ENCODE data around the gene CHTOP.
A peak's percentile ranks its signal among the peaks of the same experiment; 100 is the strongest.

Gene CHTOP

DNA sequence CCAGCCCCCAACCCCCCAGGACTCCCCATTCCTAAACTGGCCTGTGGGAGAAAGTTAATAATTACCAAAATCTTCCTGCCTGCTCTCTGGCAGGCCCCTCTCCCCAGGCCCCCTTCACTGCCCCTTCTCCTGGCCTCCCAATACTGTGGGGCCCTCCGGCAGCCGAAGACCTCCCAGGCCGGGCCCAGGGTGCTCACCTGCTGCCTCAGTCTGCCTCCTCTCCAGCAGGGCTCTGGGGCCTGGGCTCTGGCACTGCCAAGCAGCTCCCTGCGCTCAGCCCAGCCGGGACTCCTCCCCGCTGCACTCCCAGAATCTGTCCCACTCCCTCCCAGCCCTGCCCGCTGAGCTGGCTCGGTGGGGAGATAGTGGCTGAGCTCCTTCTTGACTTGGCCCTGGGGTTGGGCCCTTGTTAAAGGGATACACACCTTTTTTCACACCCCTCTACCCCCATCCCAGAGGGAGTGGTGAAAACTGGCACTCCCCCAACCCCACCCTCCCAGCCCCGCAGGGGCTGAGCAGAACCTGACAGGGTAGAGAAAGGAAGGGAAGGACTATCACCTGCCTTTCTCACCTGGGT, 21.0 kb upstream of the CHTOP start, which contains the start of gene S100A16:
TSS of gene S100A16 (minus strand) at position 383 of the 577 bp plus-strand sequence. CDS start 4,986 bp downstream, outside the sequence.
- no peak within 1 kb of the TSS for H4K8ac ChIP-seq (ENCODE audit: low read depth, low read length)
- peak within 1 kb of the TSS; percentile 62 for H2BK120ac ChIP-seq (ENCODE audit: insufficient read depth, low read length, poor library complexity)
- peaks cover 38% of the 10 kb centered on the region for H3K79me1 ChIP-seq (ENCODE audit: low read length)
- H3K4me3 ChIP-seq (ENCODE audit: low read depth, low read length), result no peak within 1 kb of the TSS
- no peaks in the 10 kb centered on the region for H3K9me3 ChIP-seq (ENCODE audit: insufficient read depth, low read depth, low read length)
- peak within 1 kb of the TSS; percentile 67 for H4K91ac ChIP-seq (ENCODE audit: low read depth, low read length)
- no peaks in the 10 kb centered on the region for H3K36me3 ChIP-seq (ENCODE audit: control insufficient read depth in 1 of 2, insufficient read depth in 2 of 2, low read length in 2 of 2)
- H3K27me3 ChIP-seq (ENCODE audit: insufficient read depth, low read length), result no peaks in the 10 kb centered on the region
- H3K14ac ChIP-seq (ENCODE audit: low read length), result peak within 1 kb of the TSS; percentile 53
- H3K4me2 ChIP-seq (ENCODE audit: low read length), result no peak within 1 kb of the TSS
- H3K4me1 ChIP-seq (ENCODE audit: control insufficient read depth in 1 of 2, insufficient read depth in 2 of 2, low read length in 2 of 2), result peaks cover 51 to 59% of the 10 kb centered on the region in 2 experiments
- no peak within 1 kb of the TSS for H3K27ac ChIP-seq (ENCODE audit: low read depth, low read length)
- H2BK5ac ChIP-seq (ENCODE audit: low read depth, low read length, poor library complexity), result no peak within 1 kb of the TSS
- WGBS (ENCODE audit: extremely low coverage, insufficient coverage, insufficient read length), result no CpG with 5 or more reads among the region's 9 CpGs
- no peak within 1 kb of the TSS for H3K9ac ChIP-seq (ENCODE audit: low read length)
- peak within 1 kb of the TSS; percentile 72 for H2BK12ac ChIP-seq (ENCODE audit: low read length)
- DNase-seq, result no peak
- H3K79me2 ChIP-seq (ENCODE audit: control insufficient read depth, insufficient read depth, low read length, poor library complexity), result peaks cover 3% of the 10 kb centered on the region
- H4K12ac ChIP-seq (ENCODE audit: low read depth, low read length), result no peak within 1 kb of the TSS
- no peak within 1 kb of the TSS for H3K23ac ChIP-seq (ENCODE audit: low read length)
- H2AFZ ChIP-seq (ENCODE audit: insufficient read depth, low read length, poor library complexity), result no peak within 1 kb of the TSS
- H2AK5ac ChIP-seq (ENCODE audit: low read length), result peak within 1 kb of the TSS; percentile 89
- peak within 1 kb of the TSS; percentile 62 for H3K18ac ChIP-seq (ENCODE audit: low read length)
- H3K4ac ChIP-seq (ENCODE audit: low read depth, low read length), result peak within 1 kb of the TSS; percentile 33

DNA sequence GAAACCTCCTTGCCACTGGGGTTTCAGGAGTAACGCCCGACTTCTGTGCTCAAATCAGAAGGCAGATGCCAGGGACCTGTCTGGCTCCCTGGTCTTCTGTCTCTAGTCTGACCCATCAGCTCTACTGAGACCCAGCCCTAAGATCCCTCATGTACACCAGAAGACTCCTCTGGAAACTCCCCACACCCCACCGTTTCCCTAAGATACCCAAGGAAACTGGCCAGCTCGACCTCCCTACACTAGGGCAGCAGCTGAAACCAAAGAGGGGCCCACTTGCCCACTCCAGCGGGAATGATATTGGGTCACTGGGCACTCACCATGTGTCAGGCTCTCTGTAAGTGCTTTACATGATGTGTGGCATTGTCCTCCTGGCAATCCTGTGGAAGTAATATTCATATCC, 20.5 kb upstream of the CHTOP start:
- Histone ChIP-seq H3K14ac (ENCODE audit: low read length) (no peak overlapping the region), H4K12ac (ENCODE audit: low read depth, low read length) (no peak overlapping the region), H2AFZ (ENCODE audit: insufficient read depth, low read length, poor library complexity) (no peak overlapping the region), H4K8ac (ENCODE audit: low read depth, low read length) (no peak overlapping the region), H2AK5ac (ENCODE audit: low read length) (peak overlapping the region; percentile 27), H3K4me1 (ENCODE audit: control insufficient read depth in 1 of 2, insufficient read depth in 2 of 2, low read length in 2 of 2) (peaks cover 45 to 53% of the 10 kb centered on the region in 2 experiments), H3K23ac (ENCODE audit: low read length) (no peak overlapping the region), H3K4me2 (ENCODE audit: low read length) (no peak overlapping the region), H3K79me2 (ENCODE audit: control insufficient read depth, insufficient read depth, low read length, poor library complexity) (peaks cover under 1% of the 10 kb centered on the region), H3K36me3 (ENCODE audit: control insufficient read depth in 1 of 2, insufficient read depth in 2 of 2, low read length in 2 of 2) (peaks cover 0 to under 1% of the 10 kb centered on the region in 2 experiments), H3K27me3 (ENCODE audit: insufficient read depth, low read length) (no peaks in the 10 kb centered on the region), H3K9me3 (ENCODE audit: insufficient read depth, low read depth, low read length) (no peaks in the 10 kb centered on the region), H3K79me1 (ENCODE audit: low read length) (peaks cover 32% of the 10 kb centered on the region), H2BK120ac (ENCODE audit: insufficient read depth, low read length, poor library complexity) (no peak overlapping the region), H3K4me3 (ENCODE audit: low read depth, low read length) (no peak overlapping the region), H3K27ac (ENCODE audit: low read depth, low read length) (no peak overlapping the region), H3K18ac (ENCODE audit: low read length) (no peak overlapping the region), H4K91ac (ENCODE audit: low read depth, low read length) (no peak overlapping the region), H3K4ac (ENCODE audit: low read depth, low read length) (no peak overlapping the region), H3K9ac (ENCODE audit: low read length) (no peak overlapping the region), H2BK5ac (ENCODE audit: low read depth, low read length, poor library complexity) (no peak overlapping the region), H2BK12ac (ENCODE audit: low read length) (peak overlapping the region; percentile 63)
- no CpG with 5 or more reads among the region's 5 CpGs for WGBS (ENCODE audit: extremely low coverage, insufficient coverage, insufficient read length)
- DNase-seq, result no peak

DNA sequence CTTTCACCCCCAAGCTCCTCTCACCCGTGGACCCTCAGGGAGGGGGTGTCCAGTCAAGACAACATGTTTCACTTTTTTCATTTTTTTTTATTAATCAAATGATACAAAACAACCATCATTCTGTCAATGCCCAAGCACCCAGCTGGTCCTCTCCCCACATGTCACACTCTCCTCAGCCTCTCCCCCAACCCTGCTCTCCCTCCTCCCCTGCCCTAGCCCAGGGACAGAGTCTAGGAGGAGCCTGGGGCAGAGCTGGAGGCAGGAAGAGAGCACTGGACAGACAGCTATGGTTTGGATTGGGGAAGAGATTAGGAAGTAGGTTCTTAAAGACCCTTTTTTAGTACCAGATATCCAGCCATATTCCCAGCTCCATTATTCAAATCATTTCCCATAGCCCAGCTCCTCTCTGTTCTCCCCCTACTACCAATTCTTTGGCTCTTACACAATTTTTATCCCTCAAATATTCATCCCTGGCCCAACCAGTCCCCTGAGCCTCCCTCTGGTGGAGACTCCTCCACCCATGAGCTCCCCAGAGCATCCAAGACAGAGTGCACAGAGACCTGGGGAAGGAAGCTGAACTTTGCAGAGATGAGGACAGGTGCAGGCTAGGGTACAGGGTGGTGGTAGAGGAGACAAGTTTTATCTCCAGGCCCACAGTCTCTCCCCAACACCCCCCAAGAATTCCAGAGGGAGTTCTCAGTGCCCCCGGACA, 19.5 kb upstream of the CHTOP start:
- no peak overlapping the region for H2AFZ ChIP-seq (ENCODE audit: insufficient read depth, low read length, poor library complexity)
- H3K9ac ChIP-seq (ENCODE audit: low read length), result no peak overlapping the region
- H2BK5ac ChIP-seq (ENCODE audit: low read depth, low read length, poor library complexity), result no peak overlapping the region
- H4K12ac ChIP-seq (ENCODE audit: low read depth, low read length), result no peak overlapping the region
- H3K79me2 ChIP-seq (ENCODE audit: control insufficient read depth, insufficient read depth, low read length, poor library complexity), result no peaks in the 10 kb centered on the region
- peak overlapping the region; percentile 21 for H4K91ac ChIP-seq (ENCODE audit: low read depth, low read length)
- peaks cover 25% of the 10 kb centered on the region for H3K79me1 ChIP-seq (ENCODE audit: low read length)
- no peak overlapping the region for H4K8ac ChIP-seq (ENCODE audit: low read depth, low read length)
- H3K4me3 ChIP-seq (ENCODE audit: low read depth, low read length), result no peak overlapping the region
- H3K4ac ChIP-seq (ENCODE audit: low read depth, low read length), result no peak overlapping the region
- H3K18ac ChIP-seq (ENCODE audit: low read length), result no peak overlapping the region
- no peaks in the 10 kb centered on the region for H3K27me3 ChIP-seq (ENCODE audit: insufficient read depth, low read length)
- no peak overlapping the region for H2AK5ac ChIP-seq (ENCODE audit: low read length)
- H2BK12ac ChIP-seq (ENCODE audit: low read length), result peak overlapping the region; percentile 11
- H3K4me2 ChIP-seq (ENCODE audit: low read length), result no peak overlapping the region
- WGBS (ENCODE audit: extremely low coverage, insufficient coverage, insufficient read length), result no CpG with 5 or more reads among the region's 2 CpGs
- H3K14ac ChIP-seq (ENCODE audit: low read length), result no peak overlapping the region
- no peak overlapping the region for H3K23ac ChIP-seq (ENCODE audit: low read length)
- H3K36me3 ChIP-seq (ENCODE audit: control insufficient read depth in 1 of 2, insufficient read depth in 2 of 2, low read length in 2 of 2), result peaks cover 4 to 10% of the 10 kb centered on the region in 2 experiments
- no peak overlapping the region for H3K27ac ChIP-seq (ENCODE audit: low read depth, low read length)
- H2BK120ac ChIP-seq (ENCODE audit: insufficient read depth, low read length, poor library complexity), result no peak overlapping the region
- H3K4me1 ChIP-seq (ENCODE audit: control insufficient read depth in 1 of 2, insufficient read depth in 2 of 2, low read length in 2 of 2), result peaks cover 37 to 44% of the 10 kb centered on the region in 2 experiments
- H3K9me3 ChIP-seq (ENCODE audit: insufficient read depth, low read depth, low read length), result no peaks in the 10 kb centered on the region
- no peak for DNase-seq

DNA sequence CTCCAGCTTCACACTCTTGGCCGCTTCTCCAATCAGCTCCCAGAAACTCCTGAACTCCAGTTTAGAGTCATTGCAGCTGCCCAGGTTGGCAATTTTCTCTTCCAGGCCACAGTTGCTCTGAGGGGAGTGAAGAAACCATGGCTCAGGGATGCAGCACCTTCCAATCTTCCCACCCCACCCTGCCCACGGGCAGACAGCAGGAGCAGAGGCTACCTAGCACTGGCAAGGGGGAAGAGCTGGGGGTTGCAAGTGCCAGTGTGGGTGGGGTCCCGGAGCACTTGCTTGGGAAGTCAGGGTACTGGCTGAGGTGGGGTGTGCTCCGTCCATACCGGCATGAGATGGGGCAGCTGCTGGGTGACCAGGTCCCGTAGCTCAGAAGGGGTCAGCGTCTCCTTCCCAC, 19.0 kb upstream of the CHTOP start:
- H3K4me2 ChIP-seq (ENCODE audit: low read length), result no peak overlapping the region
- DNase-seq, result no peak
- peak overlapping the region; percentile 21 for H4K91ac ChIP-seq (ENCODE audit: low read depth, low read length)
- no CpG with 5 or more reads among the region's 7 CpGs for WGBS (ENCODE audit: extremely low coverage, insufficient coverage, insufficient read length)
- H2BK120ac ChIP-seq (ENCODE audit: insufficient read depth, low read length, poor library complexity), result no peak overlapping the region
- no peak overlapping the region for H4K12ac ChIP-seq (ENCODE audit: low read depth, low read length)
- H3K36me3 ChIP-seq (ENCODE audit: control insufficient read depth in 1 of 2, insufficient read depth in 2 of 2, low read length in 2 of 2), result peaks cover 6 to 13% of the 10 kb centered on the region in 2 experiments
- no peaks in the 10 kb centered on the region for H3K27me3 ChIP-seq (ENCODE audit: insufficient read depth, low read length)
- no peak overlapping the region for H2BK5ac ChIP-seq (ENCODE audit: low read depth, low read length, poor library complexity)
- H3K79me2 ChIP-seq (ENCODE audit: control insufficient read depth, insufficient read depth, low read length, poor library complexity), result no peaks in the 10 kb centered on the region
- no peak overlapping the region for H3K9ac ChIP-seq (ENCODE audit: low read length)
- no peak overlapping the region for H2AFZ ChIP-seq (ENCODE audit: insufficient read depth, low read length, poor library complexity)
- no peak overlapping the region for H3K23ac ChIP-seq (ENCODE audit: low read length)
- no peak overlapping the region for H3K4me3 ChIP-seq (ENCODE audit: low read depth, low read length)
- no peak overlapping the region for H3K27ac ChIP-seq (ENCODE audit: low read depth, low read length)
- no peak overlapping the region for H3K18ac ChIP-seq (ENCODE audit: low read length)
- H3K9me3 ChIP-seq (ENCODE audit: insufficient read depth, low read depth, low read length), result no peaks in the 10 kb centered on the region
- H3K14ac ChIP-seq (ENCODE audit: low read length), result no peak overlapping the region
- H2AK5ac ChIP-seq (ENCODE audit: low read length), result peak overlapping the region; percentile 49
- no peak overlapping the region for H3K4ac ChIP-seq (ENCODE audit: low read depth, low read length)
- peaks cover 20% of the 10 kb centered on the region for H3K79me1 ChIP-seq (ENCODE audit: low read length)
- peak overlapping the region; percentile 11 for H2BK12ac ChIP-seq (ENCODE audit: low read length)
- no peak overlapping the region for H4K8ac ChIP-seq (ENCODE audit: low read depth, low read length)
- peaks cover 31 to 38% of the 10 kb centered on the region in 2 experiments for H3K4me1 ChIP-seq (ENCODE audit: control insufficient read depth in 1 of 2, insufficient read depth in 2 of 2, low read length in 2 of 2)

Data from trophoblast cell (in vitro differentiated cells and primary cell).